ENCODE results near the gene C1QTNF12.
A peak's percentile ranks its signal among the peaks of the same experiment; 100 is the strongest.

The C1QTNF12 gene, protein sequence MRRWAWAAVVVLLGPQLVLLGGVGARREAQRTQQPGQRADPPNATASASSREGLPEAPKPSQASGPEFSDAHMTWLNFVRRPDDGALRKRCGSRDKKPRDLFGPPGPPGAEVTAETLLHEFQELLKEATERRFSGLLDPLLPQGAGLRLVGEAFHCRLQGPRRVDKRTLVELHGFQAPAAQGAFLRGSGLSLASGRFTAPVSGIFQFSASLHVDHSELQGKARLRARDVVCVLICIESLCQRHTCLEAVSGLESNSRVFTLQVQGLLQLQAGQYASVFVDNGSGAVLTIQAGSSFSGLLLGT

DNA sequence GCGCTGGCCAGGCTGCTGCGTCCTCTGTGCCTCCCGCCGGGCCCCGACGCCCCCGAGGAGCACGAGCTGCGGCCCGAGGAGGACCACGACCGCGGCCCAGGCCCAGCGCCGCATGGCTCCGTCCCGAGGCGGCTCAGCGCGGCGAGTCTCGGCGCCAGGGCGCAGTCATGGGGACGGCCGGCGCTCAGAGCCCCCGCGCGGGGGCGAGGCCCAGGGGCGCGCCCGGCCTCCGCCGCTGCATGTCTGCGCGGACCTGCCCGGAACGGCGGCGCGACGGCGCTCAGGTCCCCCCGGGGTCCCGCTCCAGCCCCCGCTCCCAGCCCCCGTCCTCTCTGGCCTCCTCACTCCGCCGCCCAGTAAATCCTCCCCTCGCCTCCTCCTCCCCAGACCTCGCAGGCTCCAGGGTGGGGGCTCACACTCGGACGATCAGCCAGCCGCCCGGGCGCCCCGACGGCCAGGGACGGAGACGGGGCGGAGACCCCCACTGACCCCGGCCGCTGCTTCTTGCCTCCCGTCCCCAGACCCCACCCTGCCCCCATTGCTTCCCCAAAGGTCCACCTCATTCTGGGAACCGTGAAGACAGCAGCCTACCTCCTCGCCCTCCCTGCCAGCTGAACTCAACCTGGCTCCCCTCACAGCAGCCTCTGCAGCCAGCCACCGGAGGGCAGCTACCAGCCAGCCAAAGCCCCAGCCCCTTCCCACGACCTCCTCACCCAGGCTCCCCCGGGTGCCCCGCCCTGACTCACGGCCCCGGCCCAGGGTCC lies at the start of gene C1QTNF12:
Gene C1QTNF12, minus strand, starts transcription at position 146 of the 764 bp plus-strand sequence. Its CDS starts 32 bp downstream, at position 114.
- no peak for DNase-seq (ENCODE audit: low read depth)

DNA sequence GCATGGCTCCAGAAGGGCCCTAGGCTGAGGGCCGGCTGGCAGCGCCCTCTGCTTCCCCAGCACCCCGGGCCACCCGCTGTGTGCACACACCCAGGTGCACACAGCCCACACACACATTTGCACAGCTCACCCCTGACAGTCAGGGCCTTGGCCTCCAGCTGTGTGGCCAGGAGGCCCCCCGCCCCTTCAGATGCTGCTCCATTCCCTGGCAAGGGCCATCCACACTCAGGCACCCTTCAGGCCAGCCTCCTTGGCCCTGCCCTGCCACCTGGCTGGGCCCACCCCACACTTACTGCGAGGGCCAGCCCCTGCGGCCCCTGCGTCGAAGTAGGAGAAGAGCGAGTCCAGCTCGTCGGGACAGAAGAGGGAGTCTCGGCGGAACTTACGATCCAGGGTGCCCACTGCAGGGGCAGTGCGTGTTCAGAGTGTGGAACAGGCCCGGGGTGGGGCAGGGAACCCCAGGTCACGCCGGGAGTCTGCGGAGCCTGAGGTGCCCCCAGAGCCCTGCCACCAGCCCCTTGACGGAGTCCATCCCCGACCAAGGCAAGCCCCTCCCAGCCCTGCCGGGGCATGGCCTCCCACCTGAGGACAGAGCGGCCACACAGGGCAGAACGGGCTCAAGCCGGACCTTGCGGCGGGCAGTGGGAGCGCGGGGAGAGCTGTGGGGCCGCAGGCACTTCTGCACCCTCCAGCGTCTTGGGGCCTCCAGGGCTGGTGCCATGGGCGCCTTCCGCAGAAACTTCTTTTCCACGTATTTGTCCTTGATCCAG lies 48.8 kb upstream of the C1QTNF12 start:
- no peak for DNase-seq (ENCODE audit: low read depth)

DNA sequence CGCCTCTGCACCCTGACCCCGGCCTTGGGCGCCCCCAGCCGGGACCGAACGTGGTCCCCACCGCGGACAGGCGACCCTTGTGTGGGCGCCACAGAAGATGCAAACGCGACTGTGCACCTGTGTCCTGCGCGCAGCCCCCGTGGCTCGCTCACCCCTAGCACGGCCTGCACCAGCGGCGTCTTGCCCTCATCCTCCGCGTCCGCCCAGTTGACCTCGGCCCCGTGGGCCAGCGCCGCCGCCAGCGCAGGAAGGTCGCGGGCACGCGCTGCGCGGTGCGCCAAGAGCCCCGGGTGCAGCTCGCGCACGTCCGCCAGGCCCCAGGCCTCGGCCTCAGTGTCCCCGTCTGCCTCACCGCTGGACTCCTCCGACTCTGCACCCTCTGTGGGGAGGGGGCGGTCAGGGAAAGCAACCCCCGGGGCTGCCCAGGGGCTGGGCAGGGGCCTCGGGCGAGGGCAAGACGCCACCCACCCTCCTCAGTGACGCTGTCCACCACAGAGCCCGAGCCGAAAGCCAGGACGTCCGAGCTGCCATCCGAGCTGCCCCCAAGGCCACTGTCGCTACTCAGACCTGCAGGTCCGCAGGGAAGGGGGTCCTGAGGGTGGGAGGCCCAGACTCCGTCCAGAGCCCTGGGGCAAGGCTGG lies 47.8 kb upstream of the C1QTNF12 start:
- DNase-seq (ENCODE audit: low read depth) = no peak

DNA sequence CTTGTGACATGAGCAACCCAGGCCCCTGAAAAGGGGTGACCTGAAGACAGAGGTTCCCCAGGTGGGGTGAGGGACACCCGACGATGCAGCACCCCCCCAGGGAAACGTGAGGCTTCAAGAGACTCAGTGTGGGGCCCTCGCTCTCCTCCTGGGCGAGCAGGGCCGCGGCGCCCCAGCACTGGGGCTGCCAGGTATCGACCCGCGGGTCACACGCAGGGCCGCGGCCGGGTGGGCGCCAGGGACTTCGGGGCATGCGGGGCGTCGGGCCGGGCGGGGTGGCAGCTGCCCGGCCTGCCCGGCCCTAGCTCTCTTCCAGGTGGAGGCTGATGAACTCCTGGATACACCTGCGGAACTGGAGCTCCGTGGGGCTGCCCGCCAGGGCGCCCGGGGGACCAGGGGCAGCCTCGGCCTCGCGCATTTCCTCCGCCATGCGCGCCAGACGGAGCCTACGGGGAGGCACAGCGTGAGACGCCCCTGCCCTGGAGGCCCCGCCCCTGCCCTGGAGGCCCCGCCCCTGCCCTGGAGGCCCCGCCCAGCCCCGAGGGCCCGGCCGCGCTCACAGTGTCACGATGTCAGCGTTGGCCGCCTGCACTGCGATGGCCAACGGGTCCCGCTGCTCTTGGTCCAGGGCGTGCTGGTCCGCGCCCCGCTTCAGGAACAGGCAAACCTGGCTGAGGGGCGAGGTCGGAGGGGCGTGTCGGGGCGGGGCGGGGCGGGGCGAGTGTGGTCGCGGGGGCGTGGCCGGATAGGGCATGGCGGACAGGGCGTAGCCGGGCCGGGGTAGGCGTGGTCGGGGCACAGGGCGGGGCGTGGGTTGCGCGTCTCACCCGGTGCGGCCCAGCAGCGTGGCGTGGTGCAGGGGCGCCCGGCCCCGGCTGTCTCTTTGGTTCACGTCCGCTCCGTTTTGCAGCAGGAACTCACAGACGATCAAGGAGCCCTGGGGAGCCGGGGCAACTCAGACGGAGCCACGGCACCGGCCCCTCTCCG lies 47.0 kb upstream of the C1QTNF12 start:
- no peak for DNase-seq (ENCODE audit: low read depth)

DNA sequence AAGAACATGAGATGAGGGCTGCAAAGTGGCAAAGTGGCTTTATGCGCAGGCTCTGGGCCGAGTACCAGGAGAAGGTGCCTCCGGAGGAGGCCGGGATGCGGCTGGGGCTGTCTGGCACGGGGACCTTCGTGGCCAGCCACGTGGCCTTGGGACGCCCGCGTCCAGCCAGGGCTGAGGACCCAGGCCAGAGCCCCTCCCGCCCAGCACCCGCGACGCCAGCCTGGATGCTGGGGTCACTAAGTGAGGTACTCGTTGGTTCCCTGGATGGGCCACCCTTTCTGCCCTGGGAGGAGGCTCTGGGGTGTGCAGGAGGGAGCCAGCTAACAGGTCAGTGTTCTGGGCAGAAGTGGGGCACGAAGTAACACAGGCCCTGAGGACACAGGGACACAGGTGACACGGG lies 46.3 kb upstream of the C1QTNF12 start:
- no peak for DNase-seq (ENCODE audit: low read depth)

DNA sequence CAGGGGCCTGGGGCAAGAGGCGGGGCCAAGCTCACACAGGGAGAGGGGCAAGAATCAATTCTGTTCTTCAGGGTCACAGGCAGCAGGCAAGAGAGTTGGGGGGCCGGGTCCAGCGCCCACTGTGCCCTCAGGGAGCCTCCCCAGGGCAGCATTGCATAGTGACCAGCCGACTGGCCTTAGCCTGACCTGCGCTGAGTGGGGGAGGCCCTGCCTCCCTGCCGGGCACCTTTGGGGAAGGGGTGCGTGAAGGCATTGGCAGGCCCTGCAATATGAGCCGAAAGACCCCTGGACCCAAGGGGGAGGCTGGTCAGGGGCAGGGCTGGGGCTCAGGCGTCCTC lies 45.9 kb upstream of the C1QTNF12 start:
- no peak for DNase-seq (ENCODE audit: low read depth)

DNA sequence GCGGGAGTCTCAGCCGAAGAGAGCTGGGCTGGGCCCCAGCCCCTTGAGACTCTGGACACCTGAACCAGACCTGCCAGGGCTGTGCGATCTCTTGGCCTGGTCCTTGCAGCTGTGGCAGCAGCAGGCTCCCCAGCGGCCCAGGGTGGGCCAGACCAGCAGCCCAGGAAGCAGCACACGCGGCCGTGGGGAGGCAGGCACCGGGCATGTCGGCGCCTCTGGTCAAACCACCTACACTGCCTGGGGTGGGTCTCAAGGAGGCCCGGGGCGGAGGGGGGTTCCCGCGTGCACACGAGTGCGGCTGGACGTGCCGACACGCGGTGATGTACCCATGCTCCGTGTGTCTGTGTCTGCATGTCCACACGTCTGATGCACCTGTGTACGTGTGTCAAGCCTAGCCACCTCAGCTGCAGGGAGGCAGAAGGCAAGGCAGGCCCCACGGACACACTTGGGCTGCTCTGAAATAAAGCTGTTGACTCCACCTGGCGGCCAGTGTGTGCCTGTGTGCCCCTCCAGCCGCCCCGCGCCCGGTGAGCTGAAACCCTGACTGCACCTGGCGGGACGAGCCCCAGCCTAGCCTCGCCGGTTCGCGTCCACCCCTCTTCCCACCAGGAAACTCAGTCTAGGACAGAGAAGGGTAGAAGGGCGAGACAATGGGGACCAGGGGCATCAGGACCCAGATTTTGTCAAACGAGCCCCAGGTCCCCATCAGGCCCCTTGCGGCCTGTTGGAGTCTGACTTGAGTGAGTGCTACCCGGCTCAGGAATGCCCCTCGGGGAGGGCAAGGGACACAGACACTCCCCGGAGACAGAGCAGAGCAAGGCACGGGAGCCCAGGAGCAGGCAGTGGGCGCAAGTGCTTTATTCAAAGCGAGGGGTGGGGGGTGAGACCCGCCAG lies 45.3 kb upstream of the C1QTNF12 start:
- DNase-seq (ENCODE audit: low read depth) = peak; percentile 35

DNA sequence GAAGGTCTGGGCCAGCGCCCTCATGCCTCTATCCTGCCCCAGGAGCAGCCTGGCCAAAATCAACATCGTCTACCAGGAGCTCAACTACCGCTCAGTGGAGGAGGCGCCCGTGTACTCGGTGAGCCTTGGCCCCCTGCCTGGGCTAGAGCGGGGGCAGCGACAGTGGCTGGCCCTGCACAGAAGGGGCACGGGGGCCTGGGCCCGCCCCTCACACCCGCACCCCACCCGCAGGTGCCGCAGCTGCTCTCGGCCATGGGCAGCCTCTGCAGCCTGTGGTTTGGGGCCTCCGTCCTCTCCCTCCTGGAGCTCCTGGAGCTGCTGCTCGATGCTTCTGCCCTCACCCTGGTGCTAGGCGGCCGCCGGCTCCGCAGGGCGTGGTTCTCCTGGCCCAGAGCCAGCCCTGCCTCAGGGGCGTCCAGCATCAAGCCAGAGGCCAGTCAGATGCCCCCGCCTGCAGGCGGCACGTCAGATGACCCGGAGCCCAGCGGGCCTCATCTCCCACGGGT lies 44.6 kb upstream of the C1QTNF12 start:
- no peak for DNase-seq (ENCODE audit: low read depth)

DNA sequence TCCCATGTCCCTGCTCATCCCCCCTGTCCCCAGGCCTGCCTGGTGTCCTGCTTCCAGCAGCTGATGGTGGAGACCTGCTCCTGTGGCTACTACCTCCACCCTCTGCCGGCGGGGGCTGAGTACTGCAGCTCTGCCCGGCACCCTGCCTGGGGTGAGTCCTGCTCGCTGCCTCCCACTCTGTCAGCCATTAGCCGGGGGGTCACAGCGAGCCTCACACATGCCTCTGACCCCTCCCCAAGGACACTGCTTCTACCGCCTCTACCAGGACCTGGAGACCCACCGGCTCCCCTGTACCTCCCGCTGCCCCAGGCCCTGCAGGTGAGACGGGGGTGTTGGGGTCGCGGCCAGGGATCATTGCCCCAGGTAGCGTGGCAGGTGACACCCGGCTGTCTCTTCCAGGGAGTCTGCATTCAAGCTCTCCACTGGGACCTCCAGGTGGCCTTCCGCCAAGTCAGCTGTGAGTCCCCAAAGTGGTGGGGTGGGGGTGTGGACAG lies 43.8 kb upstream of the C1QTNF12 start:
- DNase-seq (ENCODE audit: low read depth) = peak; percentile 35

DNA sequence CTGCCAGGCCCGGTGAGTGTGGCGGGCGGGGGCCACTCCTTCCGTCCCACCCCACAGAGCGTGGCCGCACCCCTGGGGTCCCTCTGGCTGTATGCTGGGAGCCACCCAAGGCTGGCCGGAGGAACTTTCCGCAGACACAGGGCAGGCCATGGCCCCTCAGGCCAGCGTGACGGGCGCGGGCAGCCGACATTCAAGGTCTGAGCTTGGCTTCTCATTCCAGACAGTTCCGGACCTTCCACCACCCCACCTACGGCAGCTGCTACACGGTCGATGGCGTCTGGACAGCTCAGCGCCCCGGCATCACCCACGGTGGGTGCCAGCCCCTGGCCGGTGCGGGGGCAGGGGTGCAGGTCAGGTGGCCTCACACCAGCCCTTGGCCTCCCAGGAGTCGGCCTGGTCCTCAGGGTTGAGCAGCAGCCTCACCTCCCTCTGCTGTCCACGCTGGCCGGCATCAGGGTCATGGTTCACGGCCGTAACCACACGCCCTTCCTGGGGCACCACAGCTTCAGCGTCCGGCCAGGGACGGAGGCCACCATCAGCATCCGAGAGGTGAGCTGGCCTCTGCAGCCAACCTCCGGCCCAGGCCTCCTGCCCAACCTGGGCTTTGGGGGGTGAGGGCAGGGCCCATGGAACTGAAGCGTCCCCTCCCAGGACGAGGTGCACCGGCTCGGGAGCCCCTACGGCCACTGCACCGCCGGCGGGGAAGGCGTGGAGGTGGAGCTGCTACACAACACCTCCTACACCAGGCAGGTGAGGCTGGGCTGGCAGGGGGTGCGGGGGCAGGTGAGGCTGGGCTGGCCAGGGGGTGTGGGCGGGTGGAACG lies 41.0 kb upstream of the C1QTNF12 start:
- DNase-seq (ENCODE audit: low read depth) = no peak

DNA sequence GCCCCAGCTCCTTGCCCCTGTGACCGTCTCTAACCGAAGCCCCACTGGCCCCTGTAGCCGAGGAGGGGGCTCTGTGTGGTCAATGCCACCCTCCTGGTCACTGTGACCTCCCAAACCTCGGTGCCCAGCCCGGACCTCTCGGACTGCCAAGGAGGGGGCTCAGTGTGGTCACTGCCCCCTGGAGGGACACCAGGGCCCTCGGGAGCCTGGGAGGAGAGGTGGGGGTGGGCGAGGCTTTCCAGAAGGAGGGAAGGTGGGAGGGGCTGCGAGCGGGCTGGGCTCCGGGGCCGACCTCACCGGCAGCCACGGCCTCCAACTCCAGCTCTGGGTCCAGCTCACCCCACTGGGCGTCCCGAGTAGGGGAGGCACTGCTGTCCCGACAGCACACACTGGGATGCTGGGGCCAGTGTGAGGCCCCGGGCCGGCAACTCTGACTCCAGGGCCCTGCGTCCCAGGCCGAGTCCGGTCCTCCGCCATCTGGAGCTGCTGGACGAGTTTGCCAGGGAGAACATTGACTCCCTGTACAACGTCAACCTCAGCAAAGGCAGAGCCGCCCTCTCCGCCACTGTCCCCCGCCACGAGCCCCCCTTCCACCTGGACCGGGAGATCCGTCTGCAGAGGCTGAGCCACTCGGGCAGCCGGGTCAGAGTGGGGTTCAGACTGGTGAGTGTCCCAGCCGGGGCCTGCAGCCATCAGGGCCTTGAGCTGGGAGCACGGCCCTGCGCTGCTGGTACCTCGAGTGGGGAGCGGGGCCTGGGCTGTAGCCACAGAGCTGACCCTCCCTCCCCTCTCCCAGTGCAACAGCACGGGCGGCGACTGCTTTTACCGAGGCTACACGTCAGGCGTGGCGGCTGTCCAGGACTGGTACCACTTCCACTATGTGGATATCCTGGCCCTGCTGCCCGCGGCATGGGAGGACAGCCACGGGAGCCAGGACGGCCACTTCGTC lies 40.1 kb upstream of the C1QTNF12 start:
- no peak for DNase-seq (ENCODE audit: low read depth)

DNA sequence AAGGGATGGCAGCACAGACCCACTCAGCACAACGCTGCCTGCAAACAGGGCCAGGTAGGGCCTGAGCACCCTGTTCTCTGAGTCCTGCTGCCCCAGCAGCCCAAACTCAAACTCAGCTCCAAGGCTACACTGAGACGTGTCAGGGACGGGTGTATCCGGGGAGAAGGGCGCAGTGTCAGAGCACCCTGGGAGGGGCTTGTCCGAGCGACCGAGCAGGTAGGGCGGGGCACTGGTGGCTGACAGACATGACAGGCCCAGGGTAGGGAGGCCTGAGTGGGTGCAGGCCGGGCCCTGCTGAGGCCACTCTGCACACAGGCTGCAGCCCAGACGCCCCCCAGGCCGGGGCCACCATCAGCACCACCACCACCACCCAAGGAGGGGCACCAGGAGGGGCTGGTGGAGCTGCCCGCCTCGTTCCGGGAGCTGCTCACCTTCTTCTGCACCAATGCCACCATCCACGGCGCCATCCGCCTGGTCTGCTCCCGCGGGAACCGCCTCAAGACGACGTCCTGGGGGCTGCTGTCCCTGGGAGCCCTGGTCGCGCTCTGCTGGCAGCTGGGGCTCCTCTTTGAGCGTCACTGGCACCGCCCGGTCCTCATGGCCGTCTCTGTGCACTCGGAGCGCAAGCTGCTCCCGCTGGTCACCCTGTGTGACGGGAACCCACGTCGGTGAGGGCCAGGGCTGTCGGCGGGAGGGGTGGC lies 39.2 kb upstream of the C1QTNF12 start:
- DNase-seq (ENCODE audit: low read depth) = no peak

DNA sequence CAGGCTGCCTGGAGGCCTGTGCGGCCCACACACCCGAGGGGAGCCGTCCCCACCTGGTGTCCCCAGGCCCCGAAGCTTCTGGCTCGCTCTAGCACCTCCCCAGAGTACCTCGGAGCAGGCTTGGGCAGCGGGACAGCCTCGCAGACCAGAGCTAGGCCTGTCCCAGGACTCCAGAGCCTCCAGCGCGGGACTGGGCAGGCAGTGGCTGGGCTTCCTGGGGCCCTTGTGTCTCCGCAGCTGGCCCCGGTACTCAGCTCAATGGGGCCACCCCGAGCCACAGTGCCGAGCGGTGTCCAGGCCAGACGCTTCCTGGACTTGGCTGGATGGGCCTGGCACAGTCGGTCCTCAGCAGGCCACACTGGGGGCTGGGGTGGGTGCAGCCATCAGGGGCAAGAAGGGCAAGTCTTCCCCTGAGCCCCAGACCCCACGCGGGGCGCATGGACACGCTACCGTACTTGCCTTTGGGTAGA lies 38.6 kb upstream of the C1QTNF12 start:
- no peak for DNase-seq (ENCODE audit: low read depth)

DNA sequence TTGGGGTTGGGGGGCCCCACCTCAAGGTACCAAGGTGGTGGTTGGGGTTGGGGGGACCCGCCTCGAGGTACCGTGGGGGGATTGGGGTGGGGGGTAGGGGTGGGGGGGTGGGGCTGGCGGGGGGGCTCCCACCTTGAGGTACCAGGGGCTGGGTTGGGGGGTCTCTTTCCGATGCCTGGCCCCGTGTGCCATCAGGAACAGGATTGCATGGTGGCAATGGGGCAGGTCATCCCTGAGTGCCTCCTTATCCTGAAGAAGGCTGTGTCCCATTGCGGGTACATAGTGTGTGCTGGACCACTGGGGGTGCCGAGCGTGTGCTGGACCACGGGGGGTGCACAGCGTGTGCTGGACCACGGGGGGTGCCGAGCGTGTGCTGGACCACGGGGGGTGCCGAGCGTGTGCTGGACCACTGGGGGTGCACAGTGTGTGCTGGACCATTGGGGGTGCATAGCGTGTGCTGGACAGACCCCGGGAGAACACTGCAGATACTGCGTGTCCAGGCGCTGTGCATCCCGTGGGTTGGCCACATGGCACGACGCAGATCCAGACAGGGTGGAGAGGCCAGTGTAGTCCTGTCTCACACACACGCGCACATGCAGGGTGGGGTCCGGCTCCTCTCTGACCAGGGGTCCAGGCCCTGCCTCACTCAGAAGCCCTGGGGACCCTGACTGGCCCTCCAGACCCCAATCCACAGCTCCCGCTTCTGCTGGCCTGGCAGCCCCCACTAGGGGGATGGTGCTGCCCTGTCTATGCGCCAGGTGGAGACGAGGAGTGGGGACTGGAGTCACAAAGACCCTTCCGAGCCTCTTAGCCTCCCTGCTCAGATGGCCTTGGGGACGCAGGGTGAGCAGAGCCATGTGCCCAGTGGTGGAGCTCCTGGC lies 37.9 kb upstream of the C1QTNF12 start:
- DNase-seq (ENCODE audit: low read depth) = no peak

DNA sequence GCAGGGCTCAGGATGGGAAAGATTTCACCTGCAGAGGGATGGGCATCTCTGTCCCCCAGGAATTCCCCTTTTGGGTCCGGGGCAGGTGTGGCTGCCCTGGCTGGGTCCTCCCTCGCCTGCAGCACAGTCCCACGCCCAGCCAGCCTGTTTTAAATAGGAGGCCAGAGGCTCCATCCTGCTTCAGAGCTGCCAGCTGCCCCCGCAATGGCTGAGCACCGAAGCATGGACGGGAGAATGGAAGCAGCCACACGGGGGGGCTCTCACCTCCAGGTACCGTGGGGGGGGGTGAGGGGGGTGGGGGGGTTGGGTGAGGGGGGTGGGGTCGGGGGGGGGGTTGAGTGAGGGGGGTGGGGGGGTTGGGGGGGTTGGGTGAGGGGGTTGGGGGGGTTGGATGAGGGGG lies 37.3 kb upstream of the C1QTNF12 start:
- no peak for DNase-seq (ENCODE audit: low read depth)

DNA sequence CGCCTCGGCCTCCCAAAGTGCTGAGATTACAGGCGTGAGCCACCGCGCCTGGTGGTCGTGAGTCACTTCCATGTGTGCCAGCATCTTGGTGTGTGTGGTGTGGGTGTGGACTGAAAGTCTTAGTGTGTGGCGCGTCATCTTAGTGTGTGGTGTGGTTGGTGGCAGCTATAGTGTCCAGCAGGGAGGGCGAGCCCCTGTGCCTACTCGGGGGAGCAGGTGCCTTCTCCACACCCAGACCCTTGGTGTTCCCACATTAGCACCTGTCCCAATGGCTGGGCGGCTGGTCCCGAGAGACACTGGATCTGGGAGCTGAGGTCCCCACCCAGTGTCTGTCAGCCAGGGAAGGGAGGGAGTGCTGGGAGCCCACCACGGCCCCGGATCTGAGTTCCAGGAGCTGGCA lies 36.5 kb upstream of the C1QTNF12 start:
- no peak for DNase-seq (ENCODE audit: low read depth)
